ENCODE measurements around the gene ASIC1. TPM values are rescaled to one million over a fixed set of nuclear protein-coding genes. Genes with fewer than 3 reads are reported as not detected.

The ASIC1 gene
- total RNA-seq, 1 experiment from 2014 or later = 6.0 TPM

DNA sequence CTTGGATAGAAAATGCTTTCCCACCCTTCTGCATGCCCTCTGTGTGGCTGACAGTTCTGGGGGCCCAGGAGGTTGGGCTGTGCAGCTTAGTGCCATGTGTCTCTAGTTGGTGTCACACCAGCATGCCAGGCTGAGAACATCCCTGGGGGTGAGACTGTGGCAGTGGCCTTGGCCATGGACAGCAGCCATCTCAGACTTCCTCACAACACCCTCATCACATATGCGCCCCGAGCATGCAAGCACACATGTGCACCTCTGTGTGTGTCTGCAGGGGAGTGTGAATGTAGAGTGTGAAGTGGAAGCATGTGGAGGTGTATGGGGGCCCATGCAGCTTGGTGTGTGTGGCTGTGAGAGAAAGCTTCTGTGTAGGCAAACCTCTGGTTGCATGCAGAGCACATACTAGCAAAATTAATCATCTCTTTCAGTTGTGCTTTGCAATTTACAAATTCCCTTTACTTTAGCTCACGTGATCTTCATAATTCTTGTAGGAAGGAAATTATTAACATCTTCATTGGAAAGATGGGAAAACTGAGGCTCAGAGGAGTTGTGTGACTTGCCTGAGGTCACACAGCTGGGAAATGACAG lies 8.4 kb downstream of the ASIC1 start:
- no peaks in the 10 kb centered on the region for H3K4me1 ChIP-seq (ENCODE audit: insufficient read depth, low read length)
- no peak overlapping the region for H3K27ac ChIP-seq (ENCODE audit: low read length)
- ChIA-PET CTCF (interaction anchor here (1.3 kb wide), 1 partner anchor 10 kb away, joined by 3 read pairs; no protein-coding TSS in a partner anchor), POLR2A (ENCODE audit: unreplicated experiment) (no interaction called here)
- H3K4me3 ChIP-seq (ENCODE audit: low read length) = no peak overlapping the region
- no peaks in the 10 kb centered on the region for H3K9me2 ChIP-seq (replicated peaks; ENCODE audit: low read length)
- BruUV-seq (replicated peaks) = no TSS peak
- no peak overlapping the region for H2AFZ ChIP-seq (ENCODE audit: low read length)
- no peak overlapping the region for H3K4me2 ChIP-seq (ENCODE audit: low read length)
- H3K27me3 ChIP-seq (ENCODE audit: low read length) = no peaks in the 10 kb centered on the region
- intact Hi-C loops (cut with micrococcal nuclease) = no loop called here
- no peaks in the 10 kb centered on the region for H3F3A ChIP-seq (ENCODE audit: low read length, unreplicated experiment)
- no peak for ATAC-seq
- TF ChIP-seq EZH2 (IDR thresholded peaks at IDR 0.05; ENCODE audit: low read length, unreplicated experiment) (no peak), EZH2phosphoT487 (IDR thresholded peaks at IDR 0.05; ENCODE audit: borderline replicate concordance, low read length) (no peak)
- TF ChIP-seq, protein P1, sequence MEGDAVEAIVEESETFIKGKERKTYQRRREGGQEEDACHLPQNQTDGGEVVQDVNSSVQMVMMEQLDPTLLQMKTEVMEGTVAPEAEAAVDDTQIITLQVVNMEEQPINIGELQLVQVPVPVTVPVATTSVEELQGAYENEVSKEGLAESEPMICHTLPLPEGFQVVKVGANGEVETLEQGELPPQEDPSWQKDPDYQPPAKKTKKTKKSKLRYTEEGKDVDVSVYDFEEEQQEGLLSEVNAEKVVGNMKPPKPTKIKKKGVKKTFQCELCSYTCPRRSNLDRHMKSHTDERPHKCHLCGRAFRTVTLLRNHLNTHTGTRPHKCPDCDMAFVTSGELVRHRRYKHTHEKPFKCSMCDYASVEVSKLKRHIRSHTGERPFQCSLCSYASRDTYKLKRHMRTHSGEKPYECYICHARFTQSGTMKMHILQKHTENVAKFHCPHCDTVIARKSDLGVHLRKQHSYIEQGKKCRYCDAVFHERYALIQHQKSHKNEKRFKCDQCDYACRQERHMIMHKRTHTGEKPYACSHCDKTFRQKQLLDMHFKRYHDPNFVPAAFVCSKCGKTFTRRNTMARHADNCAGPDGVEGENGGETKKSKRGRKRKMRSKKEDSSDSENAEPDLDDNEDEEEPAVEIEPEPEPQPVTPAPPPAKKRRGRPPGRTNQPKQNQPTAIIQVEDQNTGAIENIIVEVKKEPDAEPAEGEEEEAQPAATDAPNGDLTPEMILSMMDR (conservative IDR thresholded peaks at IDR 0.05; ENCODE audit: low read depth, low read length) = no peak
- no peak for DNase-seq
- H3K9ac ChIP-seq (ENCODE audit: low read length) = no peak overlapping the region
- H4K20me1 ChIP-seq (ENCODE audit: low read length) = no peaks in the 10 kb centered on the region
- H3K9me3 ChIP-seq (ENCODE audit: low read length) = no peaks in the 10 kb centered on the region
- H3K36me3 ChIP-seq (ENCODE audit: low read depth, low read length) = no peaks in the 10 kb centered on the region
- H3K79me2 ChIP-seq (ENCODE audit: low read length) = no peaks in the 10 kb centered on the region

DNA sequence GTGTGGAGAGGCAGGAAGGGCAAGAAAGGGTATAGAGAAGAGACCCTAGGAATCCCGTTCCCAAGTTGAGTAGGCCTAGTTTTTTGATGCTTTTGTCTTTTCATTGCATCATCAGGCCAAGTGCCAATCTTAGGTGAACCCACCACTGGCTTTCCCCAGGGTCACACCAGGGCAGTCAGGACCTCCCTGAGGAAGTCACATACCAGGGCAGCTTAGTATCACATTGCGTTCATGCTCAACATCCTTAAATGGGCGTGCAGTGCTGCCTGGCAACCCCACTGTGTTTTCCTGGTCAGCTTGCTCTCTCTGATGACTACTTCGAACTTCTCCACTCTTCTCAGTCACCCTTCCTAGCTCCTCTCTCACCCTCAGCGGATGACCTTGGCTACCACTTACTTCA lies 9.0 kb downstream of the ASIC1 start:
- Histone ChIP-seq H3K27ac (ENCODE audit: low read length) (no peak overlapping the region), H3K27me3 (ENCODE audit: low read length) (no peaks in the 10 kb centered on the region), H3K4me1 (ENCODE audit: insufficient read depth, low read length) (no peaks in the 10 kb centered on the region), H3K4me3 (ENCODE audit: low read length) (no peak overlapping the region), H4K20me1 (ENCODE audit: low read length) (no peaks in the 10 kb centered on the region), H3K36me3 (ENCODE audit: low read depth, low read length) (no peaks in the 10 kb centered on the region), H3K4me2 (ENCODE audit: low read length) (no peak overlapping the region), H3K79me2 (ENCODE audit: low read length) (no peaks in the 10 kb centered on the region), H3K9ac (ENCODE audit: low read length) (no peak overlapping the region), H3K9me2 (replicated peaks; ENCODE audit: low read length) (no peaks in the 10 kb centered on the region), H3F3A (ENCODE audit: low read length, unreplicated experiment) (no peaks in the 10 kb centered on the region), H3K9me3 (ENCODE audit: low read length) (no peaks in the 10 kb centered on the region), H2AFZ (ENCODE audit: low read length) (no peak overlapping the region)
- POLR2A ChIA-PET (ENCODE audit: unreplicated experiment) = no interaction called here
- intact Hi-C loops (cut with micrococcal nuclease) = no loop called here
- no TSS peak for BruUV-seq (replicated peaks)
- DNase-seq = no peak
- no peak for ATAC-seq
- TF ChIP-seq EZH2 (IDR thresholded peaks at IDR 0.05; ENCODE audit: low read length, unreplicated experiment) (no peak), EZH2phosphoT487 (IDR thresholded peaks at IDR 0.05; ENCODE audit: borderline replicate concordance, low read length) (no peak)
- TF ChIP-seq, protein P1 (conservative IDR thresholded peaks at IDR 0.05; ENCODE audit: low read depth, low read length) = no peak
- CTCF ChIA-PET = no interaction called here

DNA sequence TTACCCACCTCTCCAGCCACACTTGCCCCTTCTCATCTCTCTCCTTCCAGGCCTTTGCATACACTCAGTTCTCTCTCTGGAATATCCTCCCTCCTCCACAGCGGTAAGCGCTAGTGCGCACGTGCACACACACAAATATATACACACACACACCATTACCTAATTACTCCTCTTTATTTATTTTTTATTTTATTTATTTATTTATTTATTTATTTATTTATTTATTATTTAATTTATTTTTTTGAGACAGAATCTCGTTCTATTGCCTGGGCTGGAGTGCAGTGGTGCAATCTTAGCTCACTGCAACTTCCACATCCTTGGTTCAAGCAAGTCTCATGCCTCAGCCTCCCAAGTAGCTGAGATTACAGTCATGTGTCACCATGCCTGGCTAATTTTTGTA lies 11.7 kb downstream of the ASIC1 start:
- Histone ChIP-seq H3K9me2 (replicated peaks; ENCODE audit: low read length) (no peaks in the 10 kb centered on the region), H3K27me3 (ENCODE audit: low read length) (no peaks in the 10 kb centered on the region), H3K4me1 (ENCODE audit: insufficient read depth, low read length) (no peaks in the 10 kb centered on the region), H3F3A (ENCODE audit: low read length, unreplicated experiment) (no peaks in the 10 kb centered on the region), H3K4me2 (ENCODE audit: low read length) (no peak overlapping the region), H3K4me3 (ENCODE audit: low read length) (no peak overlapping the region), H3K9ac (ENCODE audit: low read length) (no peak overlapping the region), H4K20me1 (ENCODE audit: low read length) (no peaks in the 10 kb centered on the region), H3K79me2 (ENCODE audit: low read length) (no peaks in the 10 kb centered on the region), H3K27ac (ENCODE audit: low read length) (no peak overlapping the region), H2AFZ (ENCODE audit: low read length) (no peak overlapping the region), H3K9me3 (ENCODE audit: low read length) (no peaks in the 10 kb centered on the region), H3K36me3 (ENCODE audit: low read depth, low read length) (no peaks in the 10 kb centered on the region)
- no TSS peak for BruUV-seq (replicated peaks)
- ATAC-seq = no peak
- no peak for DNase-seq
- POLR2A ChIA-PET (ENCODE audit: unreplicated experiment) = no interaction called here
- CTCF ChIA-PET = no interaction called here
- TF ChIP-seq, protein P1 (conservative IDR thresholded peaks at IDR 0.05; ENCODE audit: low read depth, low read length) = no peak
- TF ChIP-seq EZH2 (IDR thresholded peaks at IDR 0.05; ENCODE audit: low read length, unreplicated experiment) (no peak), EZH2phosphoT487 (IDR thresholded peaks at IDR 0.05; ENCODE audit: borderline replicate concordance, low read length) (no peak)
- intact Hi-C loops (cut with micrococcal nuclease) = no loop called here

Measured in PC-3 (cell line).